HG02970 (cell line): Measurements from ENCODE around the gene RNU2-1.
"Not testable (repeated sequence)": the region's sequence is repeated elsewhere in the genome, so short reads cannot be mapped to it uniquely, and the experiment has no call there.

ENCODE experiments used
- ATAC-seq: cut with Tn5 transposase; IDR thresholded peaks from one replicate; pipeline ENCODE4 v1.9.1; 2021; ENCODE audit warnings: mild to moderate bottlenecking, moderate library complexity, moderate number of reproducible peaks; ENCODE audit not compliant: unreplicated experiment, low FRiP score

The RNU2-1 gene

GRCh38 chr17:43233877-43234276, at the start of gene RNU2-1:
RNU2-1 (minus strand) TSS chr17:43233977.
- ATAC-seq = not testable (repeated sequence)

GRCh38 chr17:43272914-43273313, 39.1 kb upstream of the RNU2-1 start:
- ATAC-seq = not testable (repeated sequence)

DNA sequence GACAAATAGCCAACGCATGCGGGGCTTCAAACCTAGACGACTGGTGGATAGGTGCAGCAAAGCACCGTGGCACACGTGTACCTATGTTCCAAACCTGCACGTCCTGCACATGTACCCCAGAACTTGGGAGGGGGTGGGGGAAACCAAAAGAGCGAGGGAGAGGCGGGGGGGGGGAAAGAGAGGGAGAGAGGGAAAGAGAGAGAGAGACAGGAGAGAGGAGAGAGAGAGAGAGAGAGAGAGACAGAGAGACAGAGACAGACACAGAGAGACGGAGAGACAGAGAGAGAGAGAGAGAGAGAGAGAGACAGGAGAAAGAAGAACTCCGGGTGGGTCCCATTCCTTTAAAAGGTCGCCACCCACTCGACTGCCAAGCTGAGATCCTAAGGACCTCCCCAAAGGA, 38.7 kb upstream of the RNU2-1 start:
- not testable (repeated sequence) for ATAC-seq

DNA sequence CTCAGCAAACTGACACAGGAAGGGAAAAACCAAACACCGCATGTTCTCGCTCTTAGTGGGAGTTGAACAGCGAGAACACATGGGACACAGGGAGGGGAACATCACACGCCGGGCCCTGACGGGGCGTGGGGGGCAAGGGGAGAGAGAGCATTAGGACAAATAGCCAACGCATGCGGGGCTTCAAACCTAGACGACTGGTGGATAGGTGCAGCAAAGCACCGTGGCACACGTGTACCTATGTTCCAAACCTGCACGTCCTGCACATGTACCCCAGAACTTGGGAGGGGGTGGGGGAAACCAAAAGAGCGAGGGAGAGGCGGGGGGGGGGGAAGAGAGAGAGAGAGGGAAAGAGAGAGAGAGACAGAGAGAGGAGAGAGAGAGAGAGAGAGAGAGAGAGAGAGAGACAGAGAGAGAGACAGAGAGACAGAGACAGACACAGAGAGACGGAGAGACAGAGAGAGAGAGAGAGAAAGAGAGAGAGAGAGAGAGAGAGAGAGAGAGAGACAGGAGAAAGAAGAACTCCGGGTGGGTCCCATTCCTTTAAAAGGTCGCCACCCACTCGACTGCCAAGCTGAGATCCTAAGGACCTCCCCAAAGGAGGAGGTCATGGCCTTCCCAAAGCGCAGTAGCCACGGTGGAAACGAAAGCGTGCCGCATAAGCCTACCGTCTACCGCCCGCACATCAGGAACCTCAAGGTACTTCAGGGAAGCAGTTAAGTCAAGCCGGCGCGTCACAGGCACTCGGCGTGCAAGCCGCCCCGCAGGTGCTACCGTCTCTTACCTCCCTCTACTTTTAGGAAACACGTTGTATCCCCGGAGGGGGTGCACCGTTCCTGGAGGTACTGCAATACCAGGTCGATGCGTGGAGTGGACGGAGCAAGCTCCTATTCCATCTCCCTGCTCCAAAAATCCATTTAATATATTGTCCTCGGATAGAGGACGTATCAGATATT, 37.1 kb upstream of the RNU2-1 start:
- not testable (repeated sequence) for ATAC-seq

DNA sequence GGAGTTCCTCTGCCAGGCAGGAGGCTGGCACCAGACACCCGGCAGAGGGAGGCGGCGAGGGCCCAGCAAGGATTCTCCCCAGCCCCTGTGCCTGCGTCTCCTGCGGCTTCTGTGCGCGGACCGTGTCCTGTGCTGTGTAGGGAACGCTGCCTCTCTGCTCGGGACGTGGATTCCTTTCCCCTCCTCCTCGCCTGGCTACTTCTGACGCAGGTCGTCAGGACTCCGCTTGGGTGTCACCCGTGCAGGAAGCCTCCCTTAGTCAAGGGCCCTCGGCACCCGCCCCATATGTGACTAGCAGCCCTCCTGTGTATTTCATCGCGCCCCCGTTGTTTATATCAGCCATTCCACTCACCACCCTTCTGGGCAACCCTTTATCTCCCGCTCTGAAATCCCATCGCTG, 12.7 kb upstream of the RNU2-1 start:
- ATAC-seq = not testable (repeated sequence)

GRCh38 chr17:43240596-43241352, 7.0 kb upstream of the RNU2-1 start:
- not testable (repeated sequence) for ATAC-seq

DNA sequence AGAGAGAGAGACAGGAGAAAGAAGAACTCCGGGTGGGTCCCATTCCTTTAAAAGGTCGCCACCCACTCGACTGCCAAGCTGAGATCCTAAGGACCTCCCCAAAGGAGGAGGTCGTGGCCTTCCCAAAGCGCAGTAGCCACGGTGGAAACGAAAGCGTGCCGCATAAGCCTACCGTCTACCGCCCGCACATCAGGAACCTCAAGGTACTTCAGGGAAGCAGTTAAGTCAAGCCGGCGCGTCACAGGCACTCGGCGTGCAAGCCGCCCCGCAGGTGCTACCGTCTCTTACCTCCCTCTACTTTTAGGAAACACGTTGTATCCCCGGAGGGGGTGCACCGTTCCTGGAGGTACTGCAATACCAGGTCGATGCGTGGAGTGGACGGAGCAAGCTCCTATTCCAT, 5.8 kb upstream of the RNU2-1 start:
- not testable (repeated sequence) for ATAC-seq

- not testable (repeated sequence) for ATAC-seq
These were observed 514 bp downstream of the RNU2-1 start for GRCh38 chr17:43233263-43233662.

- ATAC-seq = not testable (repeated sequence)
These were observed 1.6 kb downstream of the RNU2-1 start for GRCh38 chr17:43232021-43232699.

- not testable (repeated sequence) for ATAC-seq
These were observed 2.4 kb downstream of the RNU2-1 start for GRCh38 chr17:43231205-43232020.

- not testable (repeated sequence) for ATAC-seq
These were observed 5.6 kb downstream of the RNU2-1 start, which contains the start of gene CCDC200 for GRCh38 chr17:43228020-43228782. CCDC200 (minus strand) TSS chr17:43228623; CDS start chr17:43228554, 69 bp downstream.

- no peak for ATAC-seq
These were observed 7.4 kb downstream of the RNU2-1 start for GRCh38 chr17:43226393-43226792.

- no peak for ATAC-seq
These were observed 9.6 kb downstream of the RNU2-1 start for GRCh38 chr17:43224146-43224705.

DNA sequence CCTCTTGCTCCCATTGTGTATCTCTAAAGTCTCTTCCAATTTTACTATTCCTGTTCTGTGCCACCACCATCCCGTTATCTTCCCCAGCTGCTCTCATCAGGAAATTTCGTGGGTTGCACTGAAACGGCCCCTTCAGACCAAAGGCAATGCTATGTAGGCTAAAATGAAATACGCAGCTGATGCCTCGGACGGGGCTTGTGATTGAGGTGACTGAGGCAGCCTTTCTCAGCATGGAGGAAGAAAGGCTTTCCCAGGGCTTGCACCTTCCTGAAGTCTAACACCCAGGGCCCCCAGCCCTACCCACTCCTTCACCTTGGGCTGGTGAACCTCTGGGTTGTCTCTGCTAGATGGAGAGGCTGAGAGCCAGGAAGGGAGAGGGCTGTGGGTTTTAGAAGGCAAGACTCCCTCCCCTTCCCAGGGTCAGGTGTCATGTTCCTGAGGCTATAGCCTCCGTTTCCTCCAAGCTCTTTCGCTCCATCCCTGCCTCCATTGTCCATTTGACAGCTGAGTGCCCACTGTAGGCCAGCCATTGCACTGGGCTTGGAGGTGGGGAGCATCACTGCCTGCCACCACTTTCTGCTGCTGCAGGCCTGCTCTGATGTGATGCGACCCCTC, 13.2 kb downstream of the RNU2-1 start:
- ATAC-seq = no peak

DNA sequence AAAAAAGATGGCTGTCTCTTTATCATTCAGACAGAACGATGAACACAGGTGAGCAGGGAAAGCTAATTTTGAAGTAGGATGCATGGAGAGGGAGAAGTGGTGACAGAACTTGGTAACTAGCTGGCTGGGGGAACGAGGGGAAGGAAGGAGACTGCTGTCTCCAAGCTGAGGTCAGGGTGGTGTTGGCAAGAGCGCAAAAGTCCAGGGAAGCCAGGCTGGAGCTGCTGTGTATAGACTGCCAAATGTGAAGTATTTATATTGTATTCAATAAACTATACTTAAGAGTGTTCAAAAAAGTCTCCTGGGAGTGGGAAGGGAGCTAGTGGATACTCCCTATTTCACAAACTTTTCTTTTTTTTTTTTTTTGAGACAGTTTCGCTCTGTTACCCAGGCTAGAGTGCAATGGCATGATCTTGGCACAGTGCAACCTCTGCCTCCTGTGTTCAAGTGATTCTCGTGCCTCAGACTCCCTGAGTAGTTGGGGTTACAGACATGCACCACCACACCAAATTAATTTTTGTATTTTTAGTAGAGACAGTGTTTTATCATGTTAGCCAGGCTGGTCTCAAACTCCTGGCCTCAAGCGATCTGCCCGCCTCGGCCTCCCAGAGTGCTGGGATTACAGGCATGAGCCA, 13.9 kb downstream of the RNU2-1 start:
- no peak for ATAC-seq

DNA sequence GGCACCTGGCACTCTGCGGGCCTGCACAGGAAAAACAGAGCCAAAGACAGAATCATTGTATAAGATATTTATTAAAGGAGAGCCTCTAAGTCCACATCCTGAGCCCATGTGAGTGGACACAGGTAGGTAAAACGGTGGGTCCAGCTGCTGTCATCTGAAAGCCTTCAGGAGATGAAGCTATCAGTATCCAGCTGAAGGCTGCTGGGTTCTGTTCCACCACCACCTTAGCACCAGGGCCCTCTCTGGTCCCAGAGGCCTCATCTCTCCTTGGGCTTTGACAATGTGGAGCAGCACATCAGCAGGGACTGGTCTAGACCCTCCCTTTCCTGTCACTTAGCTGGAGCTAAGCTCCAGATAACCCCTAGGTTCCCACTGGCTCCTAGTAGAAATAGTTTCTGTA, 14.8 kb downstream of the RNU2-1 start:
- no peak for ATAC-seq

GRCh38 chr17:43217614-43218087, 16.1 kb downstream of the RNU2-1 start:
- ATAC-seq = no peak
